ENCODE data around the gene DBF4. TPM values are rescaled to one million over a fixed set of nuclear protein-coding genes. Genes with fewer than 3 reads are reported as not detected.

DBF4 gene
- total and polyA plus RNA-seq, 2 experiments from 2014 or later = 62.6 to 91.5 TPM

- TF ChIP-seq ZNF462 (CRISPR knock-in tag; IDR thresholded peaks at IDR 0.05) = peak; percentile 49; the same call in 1 of the 2 replicates
- TF ChIP-seq ZNF114 (CRISPR knock-in tag; IDR thresholded peaks at IDR 0.05) = no peak
- TF ChIP-seq JUNB (IDR thresholded peaks at IDR 0.05; ENCODE audit: unreplicated experiment) = no peak
- TF ChIP-seq CREB1 (CRISPR knock-in tag; IDR thresholded peaks at IDR 0.05; ENCODE audit: low read depth) = no peak
- TF ChIP-seq CTCF (conservative IDR thresholded peaks at IDR 0.05; ENCODE audit: low read depth in 2 of 2) = peak; percentile 57 to 84
Measured at GRCh38 chr7:87926581-87927461, 50.5 kb downstream of the DBF4 start (continued).

DNA sequence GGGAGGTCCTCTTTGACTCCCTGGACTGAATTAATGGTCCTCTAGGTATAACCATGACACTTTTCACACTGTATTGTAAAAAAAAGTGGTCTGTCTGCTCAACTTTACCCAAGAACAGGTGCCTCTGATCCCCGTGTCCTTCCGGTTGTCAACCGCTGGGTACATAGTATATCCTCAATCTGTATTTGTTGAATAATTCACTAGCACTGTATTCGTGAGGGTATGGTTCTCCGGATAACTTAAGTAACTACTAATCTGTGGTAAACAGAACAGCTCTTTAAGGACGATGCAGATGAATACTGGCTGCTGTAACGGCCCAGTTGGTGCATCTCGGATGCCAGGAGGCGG is 57.3 kb downstream of the DBF4 start:
- H3K9me3 Mint-ChIP-seq = no peaks in the 10 kb centered on the region
- H2AFZ ChIP-seq = peak overlapping the region; percentile 99
- H3K36me3 Mint-ChIP-seq (ENCODE audit: low read depth) = peaks cover 11% of the 10 kb centered on the region
- peak overlapping the region; percentile 69 for H3K4me3 ChIP-seq
- H3K4me1 Mint-ChIP-seq = peaks cover 9% of the 10 kb centered on the region; the same call in 2 of the 3 replicates
- no peak for ATAC-seq
- H3K27ac Mint-ChIP-seq = no peak overlapping the region; the same call in 1 of the 2 replicates
- no peaks in the 10 kb centered on the region for H3K9me2 ChIP-seq (ENCODE audit: insufficient read depth)
- peaks cover 10% of the 10 kb centered on the region for H3K27me3 ChIP-seq (ENCODE audit: insufficient read depth)
- H3K27ac ChIP-seq (ENCODE audit: low read depth) = no peak overlapping the region; the same call in 1 of the 2 replicates
- no peaks in the 10 kb centered on the region for H3K36me3 ChIP-seq (ENCODE audit: insufficient read depth)
- H3K4me3 Mint-ChIP-seq = peak overlapping the region; percentile 93
- peaks cover 7% of the 10 kb centered on the region for H3K4me1 ChIP-seq (ENCODE audit: insufficient read depth)
- H3F3A ChIP-seq (replicated peaks; ENCODE audit: low read depth) = no peaks in the 10 kb centered on the region
- no peak for DNase-seq (ENCODE audit: low spot score)
- H3K27me3 Mint-ChIP-seq (ENCODE audit: insufficient read depth, low read depth, poor library complexity) = peaks cover 5% of the 10 kb centered on the region
- peak overlapping the region; percentile 84 for H3K4me2 ChIP-seq
- no peaks in the 10 kb centered on the region for H3K79me2 ChIP-seq (replicated peaks; ENCODE audit: insufficient read depth)
- no peaks in the 10 kb centered on the region for H4K20me1 ChIP-seq (replicated peaks; ENCODE audit: insufficient read depth)
- TF ChIP-seq, protein P1, sequence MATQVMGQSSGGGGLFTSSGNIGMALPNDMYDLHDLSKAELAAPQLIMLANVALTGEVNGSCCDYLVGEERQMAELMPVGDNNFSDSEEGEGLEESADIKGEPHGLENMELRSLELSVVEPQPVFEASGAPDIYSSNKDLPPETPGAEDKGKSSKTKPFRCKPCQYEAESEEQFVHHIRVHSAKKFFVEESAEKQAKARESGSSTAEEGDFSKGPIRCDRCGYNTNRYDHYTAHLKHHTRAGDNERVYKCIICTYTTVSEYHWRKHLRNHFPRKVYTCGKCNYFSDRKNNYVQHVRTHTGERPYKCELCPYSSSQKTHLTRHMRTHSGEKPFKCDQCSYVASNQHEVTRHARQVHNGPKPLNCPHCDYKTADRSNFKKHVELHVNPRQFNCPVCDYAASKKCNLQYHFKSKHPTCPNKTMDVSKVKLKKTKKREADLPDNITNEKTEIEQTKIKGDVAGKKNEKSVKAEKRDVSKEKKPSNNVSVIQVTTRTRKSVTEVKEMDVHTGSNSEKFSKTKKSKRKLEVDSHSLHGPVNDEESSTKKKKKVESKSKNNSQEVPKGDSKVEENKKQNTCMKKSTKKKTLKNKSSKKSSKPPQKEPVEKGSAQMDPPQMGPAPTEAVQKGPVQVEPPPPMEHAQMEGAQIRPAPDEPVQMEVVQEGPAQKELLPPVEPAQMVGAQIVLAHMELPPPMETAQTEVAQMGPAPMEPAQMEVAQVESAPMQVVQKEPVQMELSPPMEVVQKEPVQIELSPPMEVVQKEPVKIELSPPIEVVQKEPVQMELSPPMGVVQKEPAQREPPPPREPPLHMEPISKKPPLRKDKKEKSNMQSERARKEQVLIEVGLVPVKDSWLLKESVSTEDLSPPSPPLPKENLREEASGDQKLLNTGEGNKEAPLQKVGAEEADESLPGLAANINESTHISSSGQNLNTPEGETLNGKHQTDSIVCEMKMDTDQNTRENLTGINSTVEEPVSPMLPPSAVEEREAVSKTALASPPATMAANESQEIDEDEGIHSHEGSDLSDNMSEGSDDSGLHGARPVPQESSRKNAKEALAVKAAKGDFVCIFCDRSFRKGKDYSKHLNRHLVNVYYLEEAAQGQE (IDR thresholded peaks at IDR 0.05; ENCODE audit: unreplicated experiment) = no peak
- no peak for TF ChIP-seq ZNF331 (CRISPR knock-in tag; IDR thresholded peaks at IDR 0.05; ENCODE audit: low read depth)
- TF ChIP-seq EZH2phosphoT487 (IDR thresholded peaks at IDR 0.05; ENCODE audit: unreplicated experiment) = no peak

Data from GM23338 (cell line).